ENCODE results near the gene SOAT1. TPM values are rescaled to one million over a fixed set of nuclear protein-coding genes. Genes with fewer than 3 reads are reported as not detected.

The SOAT1 gene
- total and polyA plus RNA-seq, 2 of the 8 experiments (the other 6 are each of a cell fraction or from before 2014, with no cell fraction given), result 2.7 to 4.7 TPM

DNA sequence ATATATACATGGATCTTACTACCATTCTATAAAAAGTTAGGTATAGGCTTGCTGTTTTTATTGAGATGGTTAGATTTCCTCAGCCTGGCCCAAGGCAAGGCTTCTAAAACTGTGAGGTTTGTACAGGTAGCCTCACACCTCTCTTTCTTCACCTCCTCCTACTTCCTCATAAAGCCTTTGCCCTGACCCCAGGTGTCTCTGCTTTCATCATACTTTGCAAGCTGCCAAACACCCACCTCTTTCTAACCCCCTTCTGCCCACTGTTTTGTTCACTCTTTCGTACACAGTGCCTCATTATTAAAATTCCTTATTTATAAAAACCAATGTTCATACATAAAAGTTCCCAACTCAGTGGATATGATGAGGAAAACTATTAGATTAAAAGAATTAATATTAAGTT is 31.4 kb upstream of the SOAT1 start:
- H3K14ac ChIP-seq (ENCODE audit: insufficient read length), result no peak overlapping the region
- no peak overlapping the region for H3K27ac ChIP-seq (ENCODE audit: low read depth, low read length)
- H3K4me3 ChIP-seq (ENCODE audit: extremely low read depth in 1 of 4, insufficient read depth in 2 of 4, low read depth in 3 of 4, low read length in 4 of 4), result no peak overlapping the region
- H3K23me2 ChIP-seq (ENCODE audit: low read depth, low read length), result no peaks in the 10 kb centered on the region
- H2BK15ac ChIP-seq (ENCODE audit: low read length), result no peak overlapping the region
- H2AK5ac ChIP-seq (ENCODE audit: low read depth, low read length), result no peak overlapping the region
- H2BK20ac ChIP-seq (ENCODE audit: low read length), result no peak overlapping the region
- no peaks in the 10 kb centered on the region for H3K4me1 ChIP-seq (replicated peaks in 1 of 4; ENCODE audit: control insufficient read depth in 3 of 4, insufficient read depth in 4 of 4, low read length in 3 of 4)
- no peak overlapping the region for H3K56ac ChIP-seq (replicated peaks; ENCODE audit: insufficient read length, low read depth, low read length)
- H2AFZ ChIP-seq (ENCODE audit: low read length), result no peak overlapping the region
- H4K8ac ChIP-seq (ENCODE audit: extremely low read depth, insufficient read depth, low read length), result no peak overlapping the region
- POLR2A ChIA-PET (ENCODE audit: partially characterized antibody), result no interaction called here
- no peaks in the 10 kb centered on the region for H3K27me3 ChIP-seq (replicated peaks in 1 of 4; ENCODE audit: control insufficient read depth in 3 of 4, extremely low read depth in 1 of 4, insufficient read depth in 3 of 4, low read length in 3 of 4)
- WGBS, 2 experiments (ENCODE audit: extremely low coverage in 1 of 2, insufficient coverage in 1 of 2, insufficient read length in 1 of 2, insufficient replicate concordance in 2 of 2, low coverage in 1 of 2, low lambda C conversion rate in 2 of 2, missing lambda C conversion rate in 1 of 2), result 87% methylated on average over 1 of the region's 1 CpG; no CpG with 5 or more reads in 1 of the 2 experiments
- no peaks in the 10 kb centered on the region for H3K79me2 ChIP-seq (ENCODE audit: control insufficient read depth in 1 of 2, insufficient read depth in 2 of 2, low read length in 2 of 2)
- H2BK12ac ChIP-seq (ENCODE audit: low read depth, low read length), result no peak overlapping the region
- no peaks in the 10 kb centered on the region for H3K36me3 ChIP-seq (ENCODE audit: control insufficient read depth in 2 of 4, insufficient read depth in 4 of 4, low read length in 3 of 4)
- H2BK5ac ChIP-seq (ENCODE audit: low read depth, low read length), result no peak overlapping the region
- no peak overlapping the region for H2BK120ac ChIP-seq (replicated peaks; ENCODE audit: low read depth, low read length)
- H3K9me3 ChIP-seq (ENCODE audit: insufficient read depth in 2 of 2, low read depth in 1 of 2, low read length in 1 of 2), result no peaks in the 10 kb centered on the region; a peak in 1 of 4 replicates
- no peak overlapping the region for H3K9ac ChIP-seq (replicated peaks in 1 of 4; ENCODE audit: extremely low read depth in 1 of 4, low read depth in 3 of 4, low read length in 3 of 4)
- no peak overlapping the region for H3K23ac ChIP-seq (ENCODE audit: insufficient read length)
- no peak overlapping the region for H3K4ac ChIP-seq (replicated peaks; ENCODE audit: insufficient read length, low read depth, low read length)
- H3K79me1 ChIP-seq (ENCODE audit: low read depth, low read length), result no peaks in the 10 kb centered on the region
- no peak overlapping the region for H4K91ac ChIP-seq (replicated peaks; ENCODE audit: insufficient read length, low read length)
- H3K18ac ChIP-seq (ENCODE audit: extremely low read depth, low read length), result no peak overlapping the region
- no peak for DNase-seq (ENCODE audit: low read depth in 1 of 2, low spot score in 2 of 2)
- FAIRE-seq, result no peak
- H4K20me1 ChIP-seq (replicated peaks in 1 of 2; ENCODE audit: control insufficient read depth in 1 of 2, insufficient read depth in 2 of 2, low read length in 2 of 2), result no peaks in the 10 kb centered on the region
- H4K5ac ChIP-seq (ENCODE audit: insufficient read length, low read depth, low read length), result no peak overlapping the region
- CTCF ChIA-PET (ENCODE audit: partially characterized antibody), result interaction anchor here (0.6 to 1.5 kb wide), 6 partner anchors 10 to 494 kb away, joined by 3 to 4 read pairs (median 3); no protein-coding TSS in a partner anchor
- H3K4me2 ChIP-seq (ENCODE audit: insufficient read depth in 1 of 2, low read depth in 2 of 2, low read length in 2 of 2), result no peak overlapping the region
- TF ChIP-seq KDM5A (IDR thresholded peaks at IDR 0.05; ENCODE audit: low read length) (no peak), GABPA (IDR thresholded peaks at IDR 0.05; ENCODE audit: borderline replicate concordance, insufficient read depth, low read length) (no peak), NANOG (IDR thresholded peaks at IDR 0.05; ENCODE audit: insufficient read depth, low read depth, low read length, poor library complexity, severe bottlenecking) (no peak), GTF2F1 (IDR thresholded peaks at IDR 0.05; ENCODE audit: borderline replicate concordance, low read depth, low read length) (no peak), CBX8 (IDR thresholded peaks at IDR 0.05; ENCODE audit: borderline replicate concordance, low read depth, low read length) (no peak), SAP30 (IDR thresholded peaks at IDR 0.05; ENCODE audit: insufficient read depth, insufficient replicate concordance, low read length) (no peak)
